Esophagus muscularis mucosa (tissue), 4 donors: Measurements from ENCODE around the gene RPGRIP1L.

ENCODE experiments used
- EP300 ChIP-seq: sonication (generic); formaldehyde crosslinking; IDR thresholded peaks from one replicate; pipeline ENCODE4 v1.6.1; 2017; ENCODE audit warnings: antibody characterized with exemption
- POLR2A ChIP-seq: fragments of 450-650 bp; IDR thresholded peaks from one replicate; pipeline ENCODE4 v1.6.1; 2017; ENCODE audit warnings: antibody characterized with exemption, moderate library complexity, mild to moderate bottlenecking, low read depth
- POLR2AphosphoS5 ChIP-seq, 2 donors: sonication (generic); formaldehyde crosslinking; IDR thresholded peaks; one replicate each; pipeline ENCODE4 v1.6.1; 2017; ENCODE audit warnings: antibody characterized with exemption in 2 of 2
- TF ChIP-seq, protein P1 (sequence below), 3 experiments: fragments of 200-600 bp in 2 of 3; fragments of 450-650 bp in 1 of 3; sonication (generic) in 2 of 3; IDR thresholded peaks; one replicate each; pipeline ENCODE4 v1.5.1; 2017 to 2019; ENCODE audit warnings: antibody characterized with exemption in 3 of 3, mild to moderate bottlenecking in 2 of 3, moderate library complexity in 1 of 3

GRCh38 chr16:53619235-53619634 is 84.4 kb downstream of the RPGRIP1L start:
- TF ChIP-seq, protein P1, sequence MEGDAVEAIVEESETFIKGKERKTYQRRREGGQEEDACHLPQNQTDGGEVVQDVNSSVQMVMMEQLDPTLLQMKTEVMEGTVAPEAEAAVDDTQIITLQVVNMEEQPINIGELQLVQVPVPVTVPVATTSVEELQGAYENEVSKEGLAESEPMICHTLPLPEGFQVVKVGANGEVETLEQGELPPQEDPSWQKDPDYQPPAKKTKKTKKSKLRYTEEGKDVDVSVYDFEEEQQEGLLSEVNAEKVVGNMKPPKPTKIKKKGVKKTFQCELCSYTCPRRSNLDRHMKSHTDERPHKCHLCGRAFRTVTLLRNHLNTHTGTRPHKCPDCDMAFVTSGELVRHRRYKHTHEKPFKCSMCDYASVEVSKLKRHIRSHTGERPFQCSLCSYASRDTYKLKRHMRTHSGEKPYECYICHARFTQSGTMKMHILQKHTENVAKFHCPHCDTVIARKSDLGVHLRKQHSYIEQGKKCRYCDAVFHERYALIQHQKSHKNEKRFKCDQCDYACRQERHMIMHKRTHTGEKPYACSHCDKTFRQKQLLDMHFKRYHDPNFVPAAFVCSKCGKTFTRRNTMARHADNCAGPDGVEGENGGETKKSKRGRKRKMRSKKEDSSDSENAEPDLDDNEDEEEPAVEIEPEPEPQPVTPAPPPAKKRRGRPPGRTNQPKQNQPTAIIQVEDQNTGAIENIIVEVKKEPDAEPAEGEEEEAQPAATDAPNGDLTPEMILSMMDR (IDR thresholded peaks at IDR 0.05): no peak
- TF ChIP-seq POLR2A (no peak), POLR2AphosphoS5 (IDR thresholded peaks at IDR 0.05) (no peak), EP300 (no peak)
